Activated naive CD8-positive, alpha-beta T cell treated with anti-CD3 and anti-CD28 coated beads, Interleukin-2, amount 10 ng/mL, durations not matched to agents 7 days and 5 days (primary cell): Measurements from ENCODE around the gene CDK2. TPM values are rescaled to one million over a fixed set of nuclear protein-coding genes. Genes with fewer than 3 reads are reported as not detected.

ENCODE experiments used
- ATAC-seq: fragments of 150-1000 bp; cut with Tn5 transposase; one replicate; pipeline ENCODE4 v1.10.0; 2021; ENCODE audit warnings: low read depth, moderate library complexity
- POLR2A ChIA-PET: fragments of 350-600 bp; sonication (Branson Sonifier 250); formaldehyde crosslinking; loops from one replicate; lab custom pipeline; 2021; ENCODE audit warnings: antibody characterized with exemption; lab: Charles Lee
- DNase-seq: peaks from one replicate; pipeline ENCODE4 v3.0.0; 2021
- H3K27ac Mint-ChIP-seq: one replicate; pipeline ENCODE4 v1.8.0; 2022; ENCODE audit warnings: mild to moderate bottlenecking, mixed read lengths
- H3K27me3 Mint-ChIP-seq: one replicate; pipeline ENCODE4 v1.8.0; 2022; ENCODE audit warnings: mild to moderate bottlenecking, moderate library complexity, mixed read lengths
- H3K36me3 Mint-ChIP-seq: one replicate; pipeline ENCODE4 v1.8.0; 2021; ENCODE audit warnings: mild to moderate bottlenecking, mixed read lengths
- H3K4me1 Mint-ChIP-seq: one replicate; pipeline ENCODE4 v1.8.0; 2021; ENCODE audit warnings: mixed read lengths
- H3K4me3 Mint-ChIP-seq: one replicate; pipeline ENCODE4 v1.8.0; 2022; ENCODE audit warnings: mild to moderate bottlenecking, moderate library complexity, mixed read lengths
- H3K9me3 Mint-ChIP-seq: one replicate; pipeline ENCODE4 v1.8.0; 2021; ENCODE audit warnings: mixed read lengths
- total RNA-seq, 2 experiments: library from RNA; stranded (reverse); gene quantifications; one replicate each; pipeline ENCODE4 v1.2.3, GENCODE V29; 2021

CDK2 gene
- total RNA-seq, 2 experiments from 2014 or later, result 117 to 125 TPM

DNA sequence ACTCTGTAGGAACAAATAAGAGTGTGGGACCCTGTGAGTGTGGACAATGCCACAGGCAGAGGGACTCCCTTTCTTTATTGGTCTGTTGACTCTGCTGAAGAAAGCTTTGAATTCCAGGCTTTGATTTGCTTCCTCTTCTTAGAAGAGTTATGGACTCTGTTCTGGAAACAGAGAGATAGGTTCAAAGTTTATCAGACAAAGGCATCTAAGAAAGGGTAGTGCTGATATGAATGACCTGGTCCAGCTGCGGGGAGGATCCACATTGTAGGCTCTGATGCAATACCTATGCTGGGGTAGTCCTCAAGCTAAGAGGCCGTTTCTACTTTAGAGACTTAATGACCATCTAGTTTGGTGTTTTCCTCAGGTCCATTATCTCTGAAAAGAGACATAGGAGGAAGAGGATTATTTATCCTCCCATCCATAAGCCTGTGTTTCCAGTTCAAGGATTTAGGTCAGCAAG is 43.5 kb downstream of the CDK2 start:
- Mint-ChIP-seq H3K9me3 (no peaks in the 10 kb centered on the region), H3K36me3 (peaks cover 12% of the 10 kb centered on the region), H3K4me1 (peaks cover 21% of the 10 kb centered on the region), H3K27me3 (no peaks in the 10 kb centered on the region), H3K4me3 (no peak overlapping the region), H3K27ac (no peak overlapping the region)
- ATAC-seq, result no peak
- POLR2A ChIA-PET, result interaction anchor here (1.2 to 1.3 kb wide), 2 partner anchors 11 to 36 kb away, joined by 3 to 7 read pairs; partner anchors contain the start of genes IKZF4 and RAB5B
- DNase-seq, result no peak

DNA sequence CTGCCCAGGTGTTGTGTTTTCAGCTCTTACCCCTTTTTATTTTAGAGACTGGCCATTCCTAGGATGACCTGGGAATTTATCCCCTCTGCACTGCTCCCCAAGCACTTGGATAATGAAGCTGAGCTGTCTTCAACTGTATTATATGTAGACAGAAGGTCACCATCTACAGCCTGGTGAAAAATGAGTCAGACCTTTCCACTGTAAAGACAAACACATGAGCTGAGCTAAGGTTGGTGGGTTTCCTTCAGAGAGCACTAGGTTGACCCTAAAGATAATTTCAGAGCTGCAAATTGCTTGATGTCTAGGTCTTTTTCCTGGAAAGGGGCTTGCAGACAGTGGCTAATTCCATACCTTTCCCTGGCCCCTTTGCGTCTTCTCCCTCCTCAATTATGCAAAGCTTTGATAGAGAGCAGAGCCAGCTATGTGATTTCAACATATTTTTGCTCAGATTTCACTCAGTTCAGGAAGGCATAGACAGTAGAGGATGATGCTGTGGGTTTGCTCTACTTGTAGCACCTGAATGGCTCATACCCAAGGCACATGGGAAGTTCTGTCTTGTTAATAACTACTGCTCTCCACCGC is 45.0 kb downstream of the CDK2 start:
- Mint-ChIP-seq H3K27ac (no peak overlapping the region), H3K9me3 (no peaks in the 10 kb centered on the region), H3K4me1 (peaks cover 19% of the 10 kb centered on the region), H3K27me3 (no peaks in the 10 kb centered on the region), H3K36me3 (peaks cover 11% of the 10 kb centered on the region), H3K4me3 (no peak overlapping the region)
- ATAC-seq (no peak), DNase-seq (no peak)
- POLR2A ChIA-PET, result interaction anchor here (1.5 kb wide), 1 partner anchor 9 kb away, joined by 8 read pairs; the partner anchor contains the start of gene IKZF4

DNA sequence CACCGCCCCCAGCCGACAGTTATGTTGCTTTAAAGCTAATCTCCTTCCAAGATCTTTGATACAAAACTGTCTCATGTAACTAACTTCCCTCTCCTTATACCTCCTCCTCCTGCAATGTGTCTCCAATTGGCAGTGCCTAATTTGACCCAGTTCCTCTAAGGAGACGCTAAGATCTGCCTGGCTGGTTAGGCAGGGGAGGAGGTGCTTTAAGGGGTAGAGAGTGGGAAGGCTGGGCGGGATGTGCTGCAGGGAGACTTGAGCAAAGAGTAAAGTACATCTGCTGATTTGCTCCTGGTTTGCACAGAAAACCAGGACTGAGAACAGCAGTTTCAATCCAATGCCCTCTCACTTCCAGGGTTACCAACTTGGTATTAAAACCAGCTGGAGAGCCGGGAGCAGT is 46.9 kb downstream of the CDK2 start:
- H3K4me1 Mint-ChIP-seq, result peaks cover 16% of the 10 kb centered on the region
- peaks cover 12% of the 10 kb centered on the region for H3K36me3 Mint-ChIP-seq
- H3K9me3 Mint-ChIP-seq, result no peaks in the 10 kb centered on the region
- no peak overlapping the region for H3K27ac Mint-ChIP-seq
- H3K27me3 Mint-ChIP-seq, result no peaks in the 10 kb centered on the region
- DNase-seq (no peak), ATAC-seq (no peak)
- H3K4me3 Mint-ChIP-seq, result no peak overlapping the region
- POLR2A ChIA-PET, result interaction anchor here (0.7 kb wide), 1 partner anchor 17 kb away, joined by 3 read pairs; no protein-coding TSS in a partner anchor

GRCh38 chr12:56014205-56014604 is 47.6 kb downstream of the CDK2 start:
- no peak for DNase-seq
- no peaks in the 10 kb centered on the region for H3K9me3 Mint-ChIP-seq
- peaks cover 14% of the 10 kb centered on the region for H3K36me3 Mint-ChIP-seq
- H3K4me3 Mint-ChIP-seq, result no peak overlapping the region
- POLR2A ChIA-PET, result interaction anchor here (1.1 kb wide), 1 partner anchor 84 kb away, joined by 8 read pairs; no protein-coding TSS in a partner anchor
- H3K27ac Mint-ChIP-seq, result no peak overlapping the region
- peaks cover 15% of the 10 kb centered on the region for H3K4me1 Mint-ChIP-seq
- no peak for ATAC-seq
- H3K27me3 Mint-ChIP-seq, result no peaks in the 10 kb centered on the region

- no peak for ATAC-seq
- H3K27me3 Mint-ChIP-seq, result no peaks in the 10 kb centered on the region
- no peaks in the 10 kb centered on the region for H3K9me3 Mint-ChIP-seq
- POLR2A ChIA-PET, result interaction anchor here (1.1 kb wide), 1 partner anchor 13 kb away, joined by 3 read pairs; no protein-coding TSS in a partner anchor
- H3K4me1 Mint-ChIP-seq, result peaks cover 27% of the 10 kb centered on the region
- peaks cover 17% of the 10 kb centered on the region for H3K36me3 Mint-ChIP-seq
- no peak for DNase-seq
- no peak overlapping the region for H3K27ac Mint-ChIP-seq
- no peak overlapping the region for H3K4me3 Mint-ChIP-seq
Measured at GRCh38 chr12:56017181-56017580, 50.6 kb downstream of the CDK2 start.

GRCh38 chr12:56018356-56018755 is 51.7 kb downstream of the CDK2 start:
- POLR2A ChIA-PET, result interaction anchor here (0.9 to 1.0 kb wide), 2 partner anchors 10 to 11 kb away, joined by 3 to 8 read pairs; no protein-coding TSS in a partner anchor
- peaks cover 14% of the 10 kb centered on the region for H3K36me3 Mint-ChIP-seq
- no peaks in the 10 kb centered on the region for H3K27me3 Mint-ChIP-seq

DNA sequence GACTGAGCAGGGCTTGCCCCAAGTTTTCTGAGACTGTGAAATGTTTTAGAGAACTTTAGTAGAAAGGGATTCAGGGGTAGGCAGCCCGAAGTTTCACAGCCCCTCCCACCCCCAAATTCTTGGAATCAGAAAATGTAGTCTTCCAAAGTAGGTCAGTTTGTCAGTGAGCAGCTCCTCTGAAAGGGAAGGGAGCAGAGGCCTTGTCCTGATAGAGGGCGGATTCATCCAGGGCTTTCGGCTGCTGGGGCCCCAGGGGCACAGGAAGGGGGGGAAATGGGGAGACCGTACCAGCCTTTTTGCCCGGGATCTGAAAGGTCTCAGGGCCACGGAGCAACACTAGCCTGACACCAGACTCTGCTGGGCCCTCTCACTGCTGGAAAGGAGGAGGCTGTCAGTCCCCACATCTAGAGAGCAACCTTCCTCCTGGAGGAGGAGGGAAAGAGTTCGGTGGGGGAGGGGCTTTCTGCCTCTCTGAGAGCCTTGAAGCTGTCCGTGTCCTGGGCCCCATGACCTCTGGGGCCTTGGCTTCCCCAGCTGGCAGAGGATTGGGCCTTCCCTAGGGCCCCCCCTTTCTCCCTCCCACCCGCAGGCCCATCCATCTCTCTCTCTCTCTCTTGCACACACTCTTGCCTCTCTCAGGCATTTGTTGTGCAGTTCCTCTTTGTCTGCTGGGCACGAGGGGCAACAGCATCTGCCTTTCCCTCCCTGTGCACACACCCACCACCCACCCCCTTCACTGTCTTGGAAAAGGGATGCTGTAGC is 54.0 kb downstream of the CDK2 start, which contains the start of gene IKZF4:
Gene IKZF4 (plus strand): TSS at position 621 of the 762 bp plus-strand sequence. CDS start 451 bp downstream, outside the sequence.
- Mint-ChIP-seq H3K27me3 (no peaks in the 10 kb centered on the region), H3K4me1 (peaks cover 42% of the 10 kb centered on the region), H3K36me3 (peaks cover 19% of the 10 kb centered on the region), H3K9me3 (no peaks in the 10 kb centered on the region), H3K4me3 (peak within 1 kb of the TSS; percentile 93), H3K27ac (peak within 1 kb of the TSS; percentile 96)
- DNase-seq (peak; percentile 42), ATAC-seq (peak; percentile 17)
- POLR2A ChIA-PET, result interaction anchor here (1.4 to 3.4 kb wide), 7 partner anchors 9 to 47 kb away, joined by 7 to 24 read pairs (median 9); partner anchors contain the start of genes RAB5B and SUOX

More at GRCh38 chr12:56018356-56018755, 51.7 kb downstream of the CDK2 start:
- ATAC-seq, result no peak
- DNase-seq, result no peak
- Mint-ChIP-seq H3K4me3 (no peak overlapping the region), H3K4me1 (peaks cover 36% of the 10 kb centered on the region), H3K27ac (no peak overlapping the region), H3K9me3 (no peaks in the 10 kb centered on the region)

- Mint-ChIP-seq H3K27ac (peak overlapping the region; percentile 96), H3K36me3 (peaks cover 21% of the 10 kb centered on the region), H3K4me1 (peaks cover 38% of the 10 kb centered on the region), H3K4me3 (peak overlapping the region; percentile 93), H3K27me3 (no peaks in the 10 kb centered on the region), H3K9me3 (no peaks in the 10 kb centered on the region)
- POLR2A ChIA-PET, result interaction anchor here (0.6 to 3.4 kb wide), 13 partner anchors 11 to 297 kb away, joined by 3 to 24 read pairs (median 7); partner anchors contain the start of genes ORMDL2, PA2G4, RAB5B and SARNP
- ATAC-seq (peak; percentile 1), DNase-seq (no peak)
Measured at GRCh38 chr12:56021889-56022497, 55.4 kb downstream of the CDK2 start.

Other genes starting within 250 kb of the CDK2 start
- 10 to 100 TPM; 19.0 to 21.2 TPM for gene RDH5, start 246.4 kb upstream of the CDK2 start, total RNA-seq
- 100 to 1,000 TPM; 150 to 165 TPM for gene CD63, start 237.8 kb upstream of the CDK2 start, total RNA-seq
- gene GDF11, start 223.7 kb upstream of the CDK2 start, total RNA-seq, result 10 to 100 TPM; 10.2 to 11.5 TPM
- 10 to 100 TPM; 80.6 to 82.4 TPM for gene SARNP, start 149.1 kb upstream of the CDK2 start, total RNA-seq
- gene ORMDL2, start 148.8 kb upstream of the CDK2 start, total RNA-seq, result 10 to 100 TPM; 43.4 to 45.4 TPM
- gene DNAJC14, start 137.2 kb upstream of the CDK2 start, total RNA-seq, result 10 to 100 TPM; 32.3 to 37.9 TPM
- 1 to 10 TPM in 1 of 2 experiments, under 1 TPM in 1; 0.89 to 1.7 TPM for gene MMP19, start 123.9 kb upstream of the CDK2 start, total RNA-seq
- 10 to 100 TPM; 48.3 to 48.7 TPM for gene PYM1, start 38.9 kb upstream of the CDK2 start, total RNA-seq
- gene DGKA, start 35.7 kb upstream of the CDK2 start, total RNA-seq, result 100 to 1,000 TPM; 783 to 790 TPM
- gene PMEL, start 788 bp upstream of the CDK2 start, total RNA-seq, result under 1 TPM in 1 of 2 experiments, not detected in 1; 0.42 TPM
- 10 to 100 TPM; 69.7 to 72.4 TPM for gene RAB5B, start 7.2 kb downstream of the CDK2 start, total RNA-seq
- 10 to 100 TPM in 1 of 2 experiments, 1 to 10 TPM in 1; 8.1 to 11.4 TPM for gene SUOX, start 30.4 kb downstream of the CDK2 start, total RNA-seq
- 10 to 100 TPM; 14.9 to 18.2 TPM for gene IKZF4, start 54.2 kb downstream of the CDK2 start, total RNA-seq
- gene RPS26, start 75.1 kb downstream of the CDK2 start, total RNA-seq, result 10 to 100 TPM; 39.1 to 42.6 TPM
- 1 to 10 TPM; 7.1 to 8.1 TPM for gene ERBB3, start 113.3 kb downstream of the CDK2 start, total RNA-seq
- gene PA2G4, start 137.7 kb downstream of the CDK2 start, total RNA-seq, result 100 to 1,000 TPM; 226 to 227 TPM
- 1,000 to 10,000 TPM; 4,462 to 4,551 TPM for gene RPL41, start 149.8 kb downstream of the CDK2 start, total RNA-seq
- 10 to 100 TPM; 10.6 to 12.0 TPM for gene ZC3H10, start 151.4 kb downstream of the CDK2 start, total RNA-seq
- gene ESYT1, start 161.4 kb downstream of the CDK2 start, total RNA-seq, result 100 to 1,000 TPM; 251 TPM
- gene MYL6B, start 185.8 kb downstream of the CDK2 start, total RNA-seq, result 10 to 100 TPM; 46.6 to 47.8 TPM
- gene MYL6, start 191.5 kb downstream of the CDK2 start, total RNA-seq, result 1,000 to 10,000 TPM; 1,083 to 1,169 TPM
- gene SMARCC2, start 222.7 kb downstream of the CDK2 start, total RNA-seq, result 100 to 1,000 TPM; 162 to 174 TPM